Measurements from ENCODE around the gene LDB1. TPM values are rescaled to one million over a fixed set of nuclear protein-coding genes. Genes with fewer than 3 reads are reported as not detected.

The LDB1 gene, protein sequence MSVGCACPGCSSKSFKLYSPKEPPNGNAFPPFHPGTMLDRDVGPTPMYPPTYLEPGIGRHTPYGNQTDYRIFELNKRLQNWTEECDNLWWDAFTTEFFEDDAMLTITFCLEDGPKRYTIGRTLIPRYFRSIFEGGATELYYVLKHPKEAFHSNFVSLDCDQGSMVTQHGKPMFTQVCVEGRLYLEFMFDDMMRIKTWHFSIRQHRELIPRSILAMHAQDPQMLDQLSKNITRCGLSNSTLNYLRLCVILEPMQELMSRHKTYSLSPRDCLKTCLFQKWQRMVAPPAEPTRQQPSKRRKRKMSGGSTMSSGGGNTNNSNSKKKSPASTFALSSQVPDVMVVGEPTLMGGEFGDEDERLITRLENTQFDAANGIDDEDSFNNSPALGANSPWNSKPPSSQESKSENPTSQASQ
- 72.3 and 99.3 TPM in 2 replicates for total RNA-seq

DNA sequence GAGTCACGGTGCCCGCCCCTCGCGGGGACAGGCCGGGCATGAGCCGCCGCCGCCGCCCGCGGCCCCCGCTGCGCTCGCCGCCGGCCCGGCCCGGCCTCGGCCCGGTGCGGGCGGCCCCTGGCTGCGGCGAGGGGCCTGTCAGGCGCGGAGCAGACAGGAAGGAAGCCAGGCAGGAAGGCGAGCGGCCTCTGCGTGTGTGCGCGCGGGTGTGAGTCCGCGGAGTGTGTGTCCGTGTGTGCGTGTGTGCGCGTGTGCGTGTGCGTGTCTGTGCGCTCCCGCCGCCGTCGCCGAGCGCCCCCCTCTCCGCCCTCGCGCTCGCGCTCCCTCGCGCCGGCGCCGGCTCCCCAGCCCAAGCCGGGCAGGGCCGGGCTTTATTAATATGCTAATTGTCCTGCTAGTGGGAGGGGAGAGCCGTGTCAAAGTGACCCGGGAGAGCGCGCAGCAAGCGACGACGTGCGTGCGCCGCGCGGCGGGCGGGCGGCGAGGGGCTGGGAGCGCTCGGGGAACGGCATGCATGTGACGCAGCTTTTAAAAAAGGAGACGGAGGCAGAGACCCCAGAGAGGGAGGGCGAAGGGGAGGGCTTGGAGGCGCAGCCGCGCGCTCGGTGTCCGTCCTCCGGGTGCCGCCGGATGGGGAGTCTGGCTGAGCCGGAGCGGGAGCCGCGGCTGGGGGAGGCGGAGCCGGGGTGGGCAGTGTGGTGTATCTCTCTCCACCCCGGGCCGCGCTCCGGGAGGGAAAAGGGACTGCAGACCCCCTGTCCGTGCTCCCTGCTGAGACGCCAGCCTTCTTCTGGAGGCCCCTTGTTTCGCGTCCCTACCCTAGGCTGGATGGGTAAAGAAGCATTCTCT, at the start of gene LDB1:
Gene LDB1 (minus strand): TSS at position 227 of the 849 bp plus-strand sequence. CDS start 258 bp downstream, outside the sequence.

DNA sequence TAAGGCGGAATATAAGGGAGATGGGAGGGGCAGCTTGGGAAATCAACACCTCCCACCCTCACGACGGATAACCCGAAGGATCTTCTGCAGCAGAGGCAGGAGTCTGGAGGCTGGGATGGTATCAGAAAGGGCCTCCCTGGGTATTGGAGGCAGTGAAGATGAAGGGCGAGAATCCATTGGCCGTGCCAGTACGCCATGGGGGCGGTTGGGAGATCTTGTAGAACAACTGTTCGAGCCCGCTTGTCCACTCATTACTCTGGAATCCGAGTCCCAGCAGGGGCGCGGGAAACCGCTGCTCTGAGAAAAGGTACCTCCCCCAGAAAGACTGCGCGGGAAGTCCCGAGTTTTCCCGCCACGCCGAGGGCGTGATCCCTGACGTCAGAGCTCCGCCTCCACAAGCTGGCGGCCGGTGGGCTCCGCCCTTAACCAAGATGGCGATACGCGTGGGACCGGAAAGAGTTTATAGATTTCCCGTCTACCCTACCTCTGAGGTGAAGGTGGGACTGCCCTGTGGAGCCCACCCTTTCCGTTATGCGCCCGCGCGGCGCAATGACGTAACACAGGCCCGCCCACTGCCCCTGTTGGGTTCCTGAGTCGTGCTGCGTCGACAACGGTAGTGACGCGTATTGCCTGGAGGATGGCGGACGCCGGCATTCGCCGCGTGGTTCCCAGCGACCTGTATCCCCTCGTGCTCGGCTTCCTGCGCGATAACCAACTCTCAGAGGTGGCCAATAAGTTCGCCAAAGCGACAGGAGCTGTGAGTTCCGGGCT, 31.8 kb upstream of the LDB1 start, which contains the start of gene NOLC1:
Gene NOLC1 (plus strand): TSS at position 616 of the 771 bp plus-strand sequence. CDS start 22 bp downstream, at position 638.

DNA sequence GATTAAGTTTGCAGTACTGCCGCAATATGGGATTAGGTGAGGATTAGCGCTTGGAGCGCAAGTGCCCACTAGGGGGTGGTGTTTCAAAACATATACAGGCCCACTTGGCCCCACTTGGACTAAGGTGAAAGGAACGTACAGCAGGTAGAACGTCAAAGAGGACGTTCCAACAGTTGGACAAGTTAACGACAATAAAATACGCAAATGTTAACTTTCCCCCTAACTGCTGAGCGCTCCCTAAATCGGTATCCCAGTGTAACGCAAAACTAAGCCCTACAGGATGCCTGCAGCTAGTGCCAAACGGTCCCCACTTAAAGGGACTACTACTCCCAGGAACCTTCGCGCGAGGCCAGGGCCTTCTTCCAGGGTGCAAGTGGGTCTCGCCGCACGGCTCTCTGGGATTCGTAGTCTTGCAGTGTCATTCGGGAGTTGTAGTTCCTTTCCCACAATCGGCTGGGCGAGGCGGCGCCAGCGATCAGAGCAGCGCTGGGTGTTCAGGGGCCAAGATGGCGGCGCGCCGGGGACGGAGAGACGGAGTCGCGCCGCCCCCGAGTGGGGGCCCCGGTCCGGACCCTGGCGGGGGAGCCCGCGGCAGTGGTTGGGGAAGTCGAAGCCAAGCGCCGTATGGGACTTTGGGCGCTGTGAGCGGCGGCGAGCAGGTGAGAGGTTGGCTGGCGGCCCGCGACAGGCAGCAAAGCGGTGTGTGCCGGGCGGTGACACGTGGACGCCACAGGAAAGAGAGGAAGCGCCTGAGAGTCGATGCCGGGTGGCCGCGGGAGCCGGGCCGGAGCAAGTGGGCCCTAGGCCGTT, 12.6 kb upstream of the LDB1 start, which contains the start of gene PPRC1:
Gene PPRC1 (plus strand): TSS at position 478 of the 810 bp plus-strand sequence. CDS start 29 bp downstream, at position 507.

DNA sequence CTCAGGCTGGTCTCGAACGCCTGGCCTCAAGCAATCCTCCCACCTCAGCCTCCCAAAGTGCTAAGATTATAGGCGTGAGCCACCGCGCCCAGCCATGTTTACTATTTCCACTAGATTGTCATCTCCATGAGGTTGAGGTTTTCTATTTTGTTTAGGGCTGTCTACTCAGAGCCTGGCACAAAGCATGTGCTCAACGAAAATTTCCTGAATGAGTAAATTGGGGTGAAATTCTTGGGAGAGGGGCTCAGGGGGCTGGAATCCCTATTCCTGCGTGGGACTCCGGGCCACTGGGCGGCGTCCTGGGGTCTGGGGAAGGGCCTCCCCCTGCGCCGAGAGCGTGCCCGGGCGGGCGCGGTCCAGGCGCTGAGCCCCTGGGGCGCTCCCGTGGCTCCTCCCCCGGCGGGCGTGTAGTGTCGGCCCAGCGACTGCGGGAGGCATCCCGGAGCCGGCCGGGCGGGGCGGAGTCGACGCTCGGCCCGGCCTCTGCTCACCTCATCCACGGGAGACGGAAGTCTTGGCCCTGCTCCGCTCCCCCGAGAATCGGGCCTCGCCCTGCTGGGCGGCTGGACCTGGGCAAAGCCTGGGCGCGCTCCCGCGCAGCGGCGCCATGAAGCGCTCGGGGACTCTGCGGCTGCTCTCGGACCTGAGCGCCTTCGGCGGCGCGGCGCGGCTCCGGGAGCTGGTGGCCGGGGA, 55.2 kb downstream of the LDB1 start, which contains the start of gene HPS6:
Gene HPS6 (plus strand): TSS at position 482 of the 693 bp plus-strand sequence. CDS start 126 bp downstream, at position 608.

Small RNA genes within 50 kb of the gene (small RNA-seq; reads per million reads assigned to genes)
- not detected for gene AL500527.1
- gene AL500527.2 = not detected

Other genes with a start within 250 kb of the LDB1 start
- 7.3 and 8.5 TPM in 2 replicates for gene ARMH3, start 64.2 kb downstream of the LDB1 start, total RNA-seq
- gene HPS6, start 55.0 kb downstream of the LDB1 start, total RNA-seq = 34.4 and 37.6 TPM in 2 replicates
- gene PPRC1, start 12.7 kb upstream of the LDB1 start, total RNA-seq = 20.2 and 29.7 TPM in 2 replicates
- 50.6 and 55.4 TPM in 2 replicates for gene NOLC1, start 32.0 kb upstream of the LDB1 start, total RNA-seq
- gene ELOVL3, start 105.9 kb upstream of the LDB1 start, total RNA-seq = not detected in 2 replicates
- gene PITX3, start 121.1 kb upstream of the LDB1 start, total RNA-seq = not detected in 2 replicates
- 50.9 and 51.3 TPM in 2 replicates for gene GBF1, start 125.2 kb upstream of the LDB1 start, total RNA-seq

Measured in vein endothelial cell (primary cell).